ENCODE data around the gene LY86. TPM values are rescaled to one million over a fixed set of nuclear protein-coding genes. Genes with fewer than 3 reads are reported as not detected.

Gene LY86
- total and polyA plus RNA-seq, 2 donors (not counting 1 experiment from before 2014, with no cell fraction given): 68.7 to 90.2 TPM

DNA sequence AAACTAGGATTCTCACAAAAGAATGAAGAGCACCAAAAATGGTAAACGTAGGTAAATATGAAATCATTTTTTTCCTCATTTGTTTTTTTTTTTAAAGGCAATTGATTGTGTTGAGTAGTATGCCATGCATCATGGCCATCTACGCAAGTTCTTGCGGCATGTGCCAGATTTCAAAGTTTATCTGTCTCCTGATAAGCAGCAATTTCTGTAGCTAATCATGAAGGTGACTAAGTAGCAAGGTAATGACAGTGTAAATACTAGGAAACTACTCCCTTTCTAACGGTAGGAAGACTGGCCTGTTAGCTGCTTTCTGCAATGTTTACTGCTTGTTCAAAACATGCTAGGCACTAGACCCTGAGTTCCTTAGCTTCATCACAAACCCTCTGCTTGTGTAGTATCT, 13.4 kb upstream of the LY86 start:
- Histone ChIP-seq H3K36me3 (replicated peaks in 1 of 2; ENCODE audit: control extremely low read depth in 1 of 2, control insufficient read depth in 1 of 2, extremely low read depth in 1 of 2, insufficient read depth in 2 of 2, low read length in 1 of 2) (no peaks in the 10 kb centered on the region), H3K27me3 (replicated peaks in 1 of 4; ENCODE audit: control extremely low read depth in 1 of 4, control insufficient read depth in 3 of 4, insufficient read depth in 4 of 4, low read length in 3 of 4) (no peaks in the 10 kb centered on the region), H3K4me3 (ENCODE audit: control extremely low read depth in 1 of 5, extremely low read depth in 1 of 5, insufficient read depth in 1 of 5, low read depth in 2 of 5, low read length in 4 of 5) (no peak overlapping the region), H3K9me3 (ENCODE audit: control extremely low read depth in 1 of 3, control insufficient read depth in 2 of 3, insufficient read depth in 1 of 3, low read length in 2 of 3) (peaks cover 0 to 6% (median 2%) of the 10 kb centered on the region in 3 donors), H4K20me1 (ENCODE audit: control insufficient read depth, insufficient read depth, low read length, poor library complexity, severe bottlenecking) (no peaks in the 10 kb centered on the region), H3K9ac (ENCODE audit: low read length) (no peak overlapping the region), H3K27ac (ENCODE audit: low read length in 2 of 2) (no peak overlapping the region), H3K4me2 (replicated peaks; ENCODE audit: low read depth, low read length, poor library complexity, severe bottlenecking) (no peak overlapping the region), H3K79me2 (ENCODE audit: control insufficient read depth, insufficient read depth, low read length) (peaks cover 12% of the 10 kb centered on the region), H2AFZ (ENCODE audit: insufficient read depth, low read depth, low read length, poor library complexity, severe bottlenecking) (no peak overlapping the region), H3K4me1 (ENCODE audit: control insufficient read depth in 2 of 2, insufficient read depth in 2 of 2, low read length in 2 of 2) (peaks cover 8 to 10% of the 10 kb centered on the region in 2 donors)
- ChIA-PET CTCF (interaction anchor here (0.5 to 2.8 kb wide), 2 partner anchors 19 to 1040 kb away, joined by 3 to 12 read pairs; no protein-coding TSS in a partner anchor), POLR2A (no interaction called here)
- Mint-ChIP-seq H3K4me3 (no peak overlapping the region), H3K9me3 (ENCODE audit: insufficient read depth) (peaks cover 9% of the 10 kb centered on the region), H3K4me1 (peaks cover 18% of the 10 kb centered on the region), H3K27ac (no peak overlapping the region), H3K27me3 (no peaks in the 10 kb centered on the region)
- intact Hi-C loops (cut with micrococcal nuclease): no loop called here
- ATAC-seq (ENCODE audit: low read depth) (no peak), DNase-seq (no peak)
- no peak for TF ChIP-seq EZH2 (IDR thresholded peaks at IDR 0.05; ENCODE audit: borderline replicate concordance, insufficient read depth, low read depth, low read length, poor library complexity, severe bottlenecking)
- TF ChIP-seq, protein P1, sequence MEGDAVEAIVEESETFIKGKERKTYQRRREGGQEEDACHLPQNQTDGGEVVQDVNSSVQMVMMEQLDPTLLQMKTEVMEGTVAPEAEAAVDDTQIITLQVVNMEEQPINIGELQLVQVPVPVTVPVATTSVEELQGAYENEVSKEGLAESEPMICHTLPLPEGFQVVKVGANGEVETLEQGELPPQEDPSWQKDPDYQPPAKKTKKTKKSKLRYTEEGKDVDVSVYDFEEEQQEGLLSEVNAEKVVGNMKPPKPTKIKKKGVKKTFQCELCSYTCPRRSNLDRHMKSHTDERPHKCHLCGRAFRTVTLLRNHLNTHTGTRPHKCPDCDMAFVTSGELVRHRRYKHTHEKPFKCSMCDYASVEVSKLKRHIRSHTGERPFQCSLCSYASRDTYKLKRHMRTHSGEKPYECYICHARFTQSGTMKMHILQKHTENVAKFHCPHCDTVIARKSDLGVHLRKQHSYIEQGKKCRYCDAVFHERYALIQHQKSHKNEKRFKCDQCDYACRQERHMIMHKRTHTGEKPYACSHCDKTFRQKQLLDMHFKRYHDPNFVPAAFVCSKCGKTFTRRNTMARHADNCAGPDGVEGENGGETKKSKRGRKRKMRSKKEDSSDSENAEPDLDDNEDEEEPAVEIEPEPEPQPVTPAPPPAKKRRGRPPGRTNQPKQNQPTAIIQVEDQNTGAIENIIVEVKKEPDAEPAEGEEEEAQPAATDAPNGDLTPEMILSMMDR (IDR thresholded peaks at IDR 0.05): no peak
- WGBS (ENCODE audit: insufficient coverage): 100% methylated on average over 1 of the region's 4 CpGs

DNA sequence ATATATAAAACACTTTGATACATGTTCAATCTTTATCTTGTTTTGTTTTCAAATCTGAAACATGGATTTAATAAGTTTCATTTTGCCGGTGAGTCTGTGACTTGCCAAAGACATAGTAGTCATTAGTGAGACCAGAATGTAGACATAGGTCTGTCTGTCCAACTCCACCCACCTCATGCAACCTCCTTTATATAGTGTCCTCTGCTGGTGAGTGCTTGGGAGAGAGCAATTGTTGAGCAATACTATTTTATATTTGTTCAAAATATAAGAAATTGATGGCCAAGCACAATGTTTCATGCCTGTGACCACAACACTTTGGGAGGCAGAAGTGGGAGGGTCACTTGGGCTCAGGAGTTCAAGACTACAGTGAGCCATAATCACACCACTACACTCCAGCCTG, 10.8 kb upstream of the LY86 start:
- Mint-ChIP-seq H3K4me3 (no peak overlapping the region), H3K9me3 (ENCODE audit: insufficient read depth) (peaks cover 9% of the 10 kb centered on the region), H3K27ac (no peak overlapping the region), H3K27me3 (no peaks in the 10 kb centered on the region), H3K4me1 (peaks cover 15% of the 10 kb centered on the region)
- no peak overlapping the region for H3K4me2 ChIP-seq (replicated peaks; ENCODE audit: low read depth, low read length, poor library complexity, severe bottlenecking)
- no CpG with 5 or more reads among the region's 1 CpG for WGBS (ENCODE audit: insufficient coverage)
- H3K4me1 ChIP-seq (ENCODE audit: control insufficient read depth in 2 of 2, insufficient read depth in 2 of 2, low read length in 2 of 2): peaks cover 8 to 10% of the 10 kb centered on the region in 2 donors
- no peak overlapping the region for H3K9ac ChIP-seq (ENCODE audit: low read length)
- H3K79me2 ChIP-seq (ENCODE audit: control insufficient read depth, insufficient read depth, low read length): peaks cover 25% of the 10 kb centered on the region
- H3K4me3 ChIP-seq (ENCODE audit: control extremely low read depth in 1 of 5, extremely low read depth in 1 of 5, insufficient read depth in 1 of 5, low read depth in 2 of 5, low read length in 4 of 5): no peak overlapping the region
- H4K20me1 ChIP-seq (ENCODE audit: control insufficient read depth, insufficient read depth, low read length, poor library complexity, severe bottlenecking): no peaks in the 10 kb centered on the region
- H3K36me3 ChIP-seq (replicated peaks in 1 of 2; ENCODE audit: control extremely low read depth in 1 of 2, control insufficient read depth in 1 of 2, extremely low read depth in 1 of 2, insufficient read depth in 2 of 2, low read length in 1 of 2): no peaks in the 10 kb centered on the region
- no peak overlapping the region for H2AFZ ChIP-seq (ENCODE audit: insufficient read depth, low read depth, low read length, poor library complexity, severe bottlenecking)
- intact Hi-C loops (cut with micrococcal nuclease): no loop called here
- no peaks in the 10 kb centered on the region for H3K27me3 ChIP-seq (replicated peaks in 1 of 4; ENCODE audit: control extremely low read depth in 1 of 4, control insufficient read depth in 3 of 4, insufficient read depth in 4 of 4, low read length in 3 of 4)
- ChIA-PET CTCF (interaction anchor here (1.1 to 1.6 kb wide), 2 partner anchors 10 to 18 kb away, joined by 4 read pairs; no protein-coding TSS in a partner anchor), POLR2A (no interaction called here)
- DNase-seq (no peak), ATAC-seq (ENCODE audit: low read depth) (no peak)
- TF ChIP-seq, protein P1 (IDR thresholded peaks at IDR 0.05): no peak
- TF ChIP-seq EZH2 (IDR thresholded peaks at IDR 0.05; ENCODE audit: borderline replicate concordance, insufficient read depth, low read depth, low read length, poor library complexity, severe bottlenecking): no peak
- peaks cover 0 to 6% (median 4%) of the 10 kb centered on the region in 3 donors for H3K9me3 ChIP-seq (ENCODE audit: control extremely low read depth in 1 of 3, control insufficient read depth in 2 of 3, insufficient read depth in 1 of 3, low read length in 2 of 3)
- H3K27ac ChIP-seq (ENCODE audit: low read length in 2 of 2): no peak overlapping the region

Data from B cell (primary cell).